ENCODE measurements around the gene PALLD. TPM values are rescaled to one million over a fixed set of nuclear protein-coding genes. Genes with fewer than 3 reads are reported as not detected.

Gene PALLD
- total and polyA plus RNA-seq, 2 of the 8 experiments (the other 6 are each of a cell fraction or from before 2014, with no cell fraction given), result 10.5 to 25.0 TPM

DNA sequence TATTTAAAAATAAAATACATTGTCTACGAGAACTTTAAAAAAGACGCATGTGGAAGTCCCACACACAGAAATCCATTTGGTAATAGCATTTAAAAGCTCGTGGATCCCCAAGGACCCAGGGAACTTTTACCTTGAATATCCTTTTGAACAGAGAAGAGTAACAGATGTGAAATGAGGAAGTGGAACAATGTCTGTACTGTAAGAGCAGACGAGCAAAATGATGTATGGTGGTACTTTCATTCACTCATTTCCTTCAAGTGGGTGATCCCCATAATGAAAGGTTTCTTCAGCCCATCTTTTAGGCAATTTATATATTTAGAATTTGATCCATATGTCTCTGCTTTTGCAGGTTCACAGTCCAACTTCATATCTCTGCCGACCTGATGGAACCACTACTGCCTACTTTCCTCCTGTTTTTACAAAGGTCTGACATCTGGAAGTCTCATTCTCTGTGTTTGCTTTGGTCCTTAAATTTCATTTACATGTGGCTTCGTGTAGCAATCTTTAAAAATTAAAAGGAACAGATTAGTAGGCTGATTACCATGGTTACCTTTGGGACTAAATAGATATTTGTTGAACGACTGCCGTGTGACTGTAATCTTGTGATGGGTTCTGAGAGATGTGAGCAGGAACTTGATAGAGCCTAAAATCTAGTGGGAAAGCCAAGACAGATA, 188.4 kb downstream of the PALLD start:
- H2AK5ac ChIP-seq (ENCODE audit: low read depth, low read length), result no peak overlapping the region
- no peak for FAIRE-seq
- no peak overlapping the region for H3K27ac ChIP-seq (ENCODE audit: low read depth, low read length)
- TF ChIP-seq JUN (IDR thresholded peaks at IDR 0.05; ENCODE audit: low read depth, low read length) (no peak), CTBP2 (IDR thresholded peaks at IDR 0.05; ENCODE audit: borderline replicate concordance, insufficient read depth, insufficient read length, low read length) (no peak), JUND (IDR thresholded peaks at IDR 0.05; ENCODE audit: low read length) (no peak), SP4 (IDR thresholded peaks at IDR 0.05; ENCODE audit: low read length) (no peak), RAD21 (IDR thresholded peaks at IDR 0.05 in 1 of 2, conservative IDR thresholded peaks at IDR 0.05 in 1 of 2; ENCODE audit: low read depth in 2 of 2, low read length in 2 of 2) (no peak), NRF1 (IDR thresholded peaks at IDR 0.05; ENCODE audit: low read depth, low read length) (no peak), EGR1 (IDR thresholded peaks at IDR 0.05; ENCODE audit: borderline replicate concordance, low read depth, low read length) (no peak), CBX5 (IDR thresholded peaks at IDR 0.05; ENCODE audit: low read depth, low read length) (no peak), POLR2AphosphoS5 (IDR thresholded peaks at IDR 0.05; ENCODE audit: low read depth, low read length) (no peak), CHD1 (IDR thresholded peaks at IDR 0.05; ENCODE audit: low read depth, low read length) (no peak)
- TF ChIP-seq, protein P1, sequence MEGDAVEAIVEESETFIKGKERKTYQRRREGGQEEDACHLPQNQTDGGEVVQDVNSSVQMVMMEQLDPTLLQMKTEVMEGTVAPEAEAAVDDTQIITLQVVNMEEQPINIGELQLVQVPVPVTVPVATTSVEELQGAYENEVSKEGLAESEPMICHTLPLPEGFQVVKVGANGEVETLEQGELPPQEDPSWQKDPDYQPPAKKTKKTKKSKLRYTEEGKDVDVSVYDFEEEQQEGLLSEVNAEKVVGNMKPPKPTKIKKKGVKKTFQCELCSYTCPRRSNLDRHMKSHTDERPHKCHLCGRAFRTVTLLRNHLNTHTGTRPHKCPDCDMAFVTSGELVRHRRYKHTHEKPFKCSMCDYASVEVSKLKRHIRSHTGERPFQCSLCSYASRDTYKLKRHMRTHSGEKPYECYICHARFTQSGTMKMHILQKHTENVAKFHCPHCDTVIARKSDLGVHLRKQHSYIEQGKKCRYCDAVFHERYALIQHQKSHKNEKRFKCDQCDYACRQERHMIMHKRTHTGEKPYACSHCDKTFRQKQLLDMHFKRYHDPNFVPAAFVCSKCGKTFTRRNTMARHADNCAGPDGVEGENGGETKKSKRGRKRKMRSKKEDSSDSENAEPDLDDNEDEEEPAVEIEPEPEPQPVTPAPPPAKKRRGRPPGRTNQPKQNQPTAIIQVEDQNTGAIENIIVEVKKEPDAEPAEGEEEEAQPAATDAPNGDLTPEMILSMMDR (IDR thresholded peaks at IDR 0.05; ENCODE audit: control extremely low read depth in 1 of 3, insufficient read depth in 1 of 3, low read depth in 1 of 3, low read length in 3 of 3), result no peak

More for the DNA sequence above, 188.4 kb downstream of the PALLD start:
- ChIA-PET POLR2A (ENCODE audit: partially characterized antibody) (no interaction called here), CTCF (ENCODE audit: partially characterized antibody) (no interaction called here)
- Histone ChIP-seq H3K79me1 (ENCODE audit: low read depth, low read length) (no peaks in the 10 kb centered on the region), H3K4ac (replicated peaks; ENCODE audit: insufficient read length, low read depth, low read length) (no peak overlapping the region), H2BK5ac (ENCODE audit: low read depth, low read length) (no peak overlapping the region), H3K4me3 (ENCODE audit: extremely low read depth in 1 of 4, insufficient read depth in 2 of 4, low read depth in 3 of 4, low read length in 4 of 4) (no peak overlapping the region), H2BK12ac (ENCODE audit: low read depth, low read length) (no peak overlapping the region), H3K4me1 (replicated peaks in 1 of 4; ENCODE audit: control insufficient read depth in 3 of 4, insufficient read depth in 4 of 4, low read length in 3 of 4) (peaks cover 0 to 2% (median 0%) of the 10 kb centered on the region in 4 experiments; a peak in 1 of 7 replicates), H3K23me2 (ENCODE audit: low read depth, low read length) (no peaks in the 10 kb centered on the region), H3K27me3 (replicated peaks in 1 of 4; ENCODE audit: control insufficient read depth in 3 of 4, extremely low read depth in 1 of 4, insufficient read depth in 3 of 4, low read length in 3 of 4) (no peaks in the 10 kb centered on the region), H3K4me2 (ENCODE audit: insufficient read depth in 1 of 2, low read depth in 2 of 2, low read length in 2 of 2) (no peak overlapping the region), H3K9ac (replicated peaks in 1 of 4; ENCODE audit: extremely low read depth in 1 of 4, low read depth in 3 of 4, low read length in 3 of 4) (no peak overlapping the region), H4K91ac (replicated peaks; ENCODE audit: insufficient read length, low read length) (no peak overlapping the region), H2BK20ac (ENCODE audit: low read length) (no peak overlapping the region), H3K36me3 (ENCODE audit: control insufficient read depth in 2 of 4, insufficient read depth in 4 of 4, low read length in 3 of 4) (no peaks in the 10 kb centered on the region), H3K79me2 (ENCODE audit: control insufficient read depth in 1 of 2, insufficient read depth in 2 of 2, low read length in 2 of 2) (no peaks in the 10 kb centered on the region), H3K9me3 (ENCODE audit: insufficient read depth in 2 of 2, low read depth in 1 of 2, low read length in 1 of 2) (no peaks in the 10 kb centered on the region), H2BK15ac (ENCODE audit: low read length) (no peak overlapping the region), H2BK120ac (replicated peaks; ENCODE audit: low read depth, low read length) (no peak overlapping the region), H3K14ac (ENCODE audit: insufficient read length) (no peak overlapping the region), H4K20me1 (replicated peaks in 1 of 2; ENCODE audit: control insufficient read depth in 1 of 2, insufficient read depth in 2 of 2, low read length in 2 of 2) (no peaks in the 10 kb centered on the region), H2AFZ (ENCODE audit: low read length) (no peak overlapping the region), H3K18ac (ENCODE audit: extremely low read depth, low read length) (no peak overlapping the region), H3K23ac (ENCODE audit: insufficient read length) (no peak overlapping the region), H3K56ac (replicated peaks; ENCODE audit: insufficient read length, low read depth, low read length) (no peak overlapping the region), H4K5ac (ENCODE audit: insufficient read length, low read depth, low read length) (no peak overlapping the region), H4K8ac (ENCODE audit: extremely low read depth, insufficient read depth, low read length) (no peak overlapping the region)
- WGBS, 2 experiments (ENCODE audit: extremely low coverage in 1 of 2, insufficient coverage in 1 of 2, insufficient read length in 1 of 2, insufficient replicate concordance in 2 of 2, low coverage in 1 of 2, low lambda C conversion rate in 2 of 2, missing lambda C conversion rate in 1 of 2), result 91% methylated on average over 8 of the region's 8 CpGs; no CpG with 5 or more reads in 1 of the 2 experiments
- DNase-seq (ENCODE audit: low read depth in 1 of 2, low spot score in 2 of 2), result no peak

Data from H1 (cell line).